ENCODE data around the gene MCM9.

DNA sequence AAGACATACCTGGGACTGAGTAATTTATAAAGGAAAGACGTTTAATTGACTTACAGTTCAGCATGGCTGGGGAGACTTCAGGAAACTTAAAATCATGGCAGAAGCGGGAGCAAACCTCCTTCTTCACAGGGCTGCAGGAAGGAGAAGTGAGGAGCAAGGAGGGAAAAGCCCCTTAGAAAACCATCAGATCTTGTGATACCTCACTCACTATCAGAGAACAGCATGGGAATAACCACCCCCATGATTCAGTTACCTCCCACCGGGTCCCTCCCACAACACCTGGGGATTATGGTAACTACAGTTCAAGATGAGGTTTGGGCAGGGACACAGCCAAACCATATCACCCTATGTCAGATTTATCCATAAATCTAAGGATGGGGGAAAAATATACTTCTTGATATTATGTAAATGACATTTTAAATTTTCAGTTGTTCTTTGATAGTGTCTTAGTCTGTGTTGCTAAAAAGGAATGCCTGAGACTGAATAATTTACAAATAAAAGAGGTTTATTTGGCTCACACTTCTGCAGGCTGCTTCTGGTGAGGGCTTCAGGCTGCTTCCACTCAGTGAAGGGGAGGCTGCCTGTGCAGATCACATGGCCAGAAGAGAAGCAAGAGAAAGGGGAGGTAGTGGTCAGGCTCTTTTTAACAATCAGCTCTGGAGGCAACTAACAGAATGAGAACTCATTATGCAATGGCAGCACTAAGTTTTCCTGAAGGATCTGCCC lies 1.2 kb upstream of the MCM9 start:
- TF ChIP-seq, protein P1, sequence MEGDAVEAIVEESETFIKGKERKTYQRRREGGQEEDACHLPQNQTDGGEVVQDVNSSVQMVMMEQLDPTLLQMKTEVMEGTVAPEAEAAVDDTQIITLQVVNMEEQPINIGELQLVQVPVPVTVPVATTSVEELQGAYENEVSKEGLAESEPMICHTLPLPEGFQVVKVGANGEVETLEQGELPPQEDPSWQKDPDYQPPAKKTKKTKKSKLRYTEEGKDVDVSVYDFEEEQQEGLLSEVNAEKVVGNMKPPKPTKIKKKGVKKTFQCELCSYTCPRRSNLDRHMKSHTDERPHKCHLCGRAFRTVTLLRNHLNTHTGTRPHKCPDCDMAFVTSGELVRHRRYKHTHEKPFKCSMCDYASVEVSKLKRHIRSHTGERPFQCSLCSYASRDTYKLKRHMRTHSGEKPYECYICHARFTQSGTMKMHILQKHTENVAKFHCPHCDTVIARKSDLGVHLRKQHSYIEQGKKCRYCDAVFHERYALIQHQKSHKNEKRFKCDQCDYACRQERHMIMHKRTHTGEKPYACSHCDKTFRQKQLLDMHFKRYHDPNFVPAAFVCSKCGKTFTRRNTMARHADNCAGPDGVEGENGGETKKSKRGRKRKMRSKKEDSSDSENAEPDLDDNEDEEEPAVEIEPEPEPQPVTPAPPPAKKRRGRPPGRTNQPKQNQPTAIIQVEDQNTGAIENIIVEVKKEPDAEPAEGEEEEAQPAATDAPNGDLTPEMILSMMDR (IDR thresholded peaks at IDR 0.05) = no peak
- no peak for TF ChIP-seq EZH2 (IDR thresholded peaks at IDR 0.05; ENCODE audit: borderline replicate concordance, insufficient read depth, low read depth, low read length, poor library complexity, severe bottlenecking)
